ENCODE measurements around the gene SPOP. TPM values are rescaled to one million over a fixed set of nuclear protein-coding genes. Genes with fewer than 3 reads are reported as not detected.
A peak's percentile ranks its signal among the peaks of the same experiment; 100 is the strongest.

Gene SPOP
- total RNA-seq, 1 donor from 2014 or later, result 87.3 TPM

DNA sequence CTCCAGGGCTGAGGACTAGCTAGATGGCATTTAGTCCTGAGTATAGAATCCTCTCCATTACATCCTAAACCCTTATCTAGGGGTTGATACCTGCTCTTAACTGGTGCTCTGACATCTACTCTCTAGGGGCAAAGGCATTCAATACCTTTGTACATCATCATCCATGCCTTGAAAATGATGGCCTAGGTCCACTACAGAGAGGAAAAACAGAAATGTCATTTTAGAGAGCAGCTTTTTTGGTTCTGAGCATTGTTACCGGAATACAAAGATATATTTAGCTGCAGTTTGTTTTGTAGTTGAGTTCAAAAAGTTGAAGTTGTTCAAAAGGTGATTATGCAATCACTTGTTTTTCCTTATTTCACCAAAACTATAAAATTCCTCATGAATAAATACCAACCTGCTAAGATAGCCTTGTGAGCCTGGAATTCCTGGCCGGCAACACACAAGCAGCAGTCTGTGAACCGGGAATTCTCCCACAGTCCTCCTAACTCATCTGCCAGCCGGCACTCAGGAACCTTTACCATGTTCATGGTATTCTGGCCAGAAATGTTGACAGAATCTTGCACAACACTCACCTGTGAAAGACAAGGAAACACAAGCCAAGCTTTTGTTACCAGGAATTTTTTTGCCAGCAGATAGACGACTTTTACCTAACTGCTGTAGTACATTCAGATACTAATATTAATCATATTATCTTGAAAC lies 66.9 kb downstream of the SPOP start:
- Histone ChIP-seq H3K4me3 (no peak overlapping the region), H3K4me1 (peaks cover 18% of the 10 kb centered on the region), H3K27me3 (no peaks in the 10 kb centered on the region), H3K9me3 (no peaks in the 10 kb centered on the region), H3K27ac (peak overlapping the region; percentile 21), H3K36me3 (peaks cover 72% of the 10 kb centered on the region)
- intact Hi-C loops (cut with DNase I), result no loop called here
- no peak for DNase-seq
- peak; percentile 55 for ATAC-seq
- TF ChIP-seq CTCF (IDR thresholded peaks at IDR 0.05), result no peak

- no peak for TF ChIP-seq CTCF (IDR thresholded peaks at IDR 0.05)
- intact Hi-C loops (cut with DNase I), result no loop called here
- Histone ChIP-seq H3K27me3 (no peaks in the 10 kb centered on the region), H3K27ac (no peak overlapping the region), H3K36me3 (peaks cover 97% of the 10 kb centered on the region), H3K4me3 (no peak overlapping the region), H3K9me3 (no peaks in the 10 kb centered on the region), H3K4me1 (peaks cover 5% of the 10 kb centered on the region)
- no peak for DNase-seq
- ATAC-seq, result peak; percentile 37
Measured at GRCh38 chr17:49604314-49604869, 73.5 kb downstream of the SPOP start.

GRCh38 chr17:49603720-49604119 lies 74.2 kb downstream of the SPOP start:
- H3K27me3 ChIP-seq, result no peaks in the 10 kb centered on the region
- H3K9me3 ChIP-seq, result no peaks in the 10 kb centered on the region
- peaks cover 97% of the 10 kb centered on the region for H3K36me3 ChIP-seq
- peaks cover 7% of the 10 kb centered on the region for H3K4me1 ChIP-seq
- H3K4me3 ChIP-seq, result no peak overlapping the region
- no peak for DNase-seq
- no peak overlapping the region for H3K27ac ChIP-seq
- no peak for ATAC-seq
- TF ChIP-seq CTCF (IDR thresholded peaks at IDR 0.05), result no peak
- intact Hi-C loops (cut with DNase I), result no loop called here

GRCh38 chr17:49603238-49603637 lies 74.7 kb downstream of the SPOP start:
- Histone ChIP-seq H3K9me3 (no peaks in the 10 kb centered on the region), H3K36me3 (peaks cover 97% of the 10 kb centered on the region), H3K4me3 (no peak overlapping the region), H3K27ac (no peak overlapping the region), H3K4me1 (peaks cover 11% of the 10 kb centered on the region), H3K27me3 (no peaks in the 10 kb centered on the region)
- ATAC-seq (no peak), DNase-seq (no peak)
- intact Hi-C loops (cut with DNase I), result no loop called here
- no peak for TF ChIP-seq CTCF (IDR thresholded peaks at IDR 0.05)

GRCh38 chr17:49602783-49603182 lies 75.1 kb downstream of the SPOP start:
- Histone ChIP-seq H3K4me1 (peaks cover 15% of the 10 kb centered on the region), H3K9me3 (no peaks in the 10 kb centered on the region), H3K27ac (peak overlapping the region; percentile 31), H3K27me3 (no peaks in the 10 kb centered on the region), H3K4me3 (no peak overlapping the region), H3K36me3 (peaks cover 97% of the 10 kb centered on the region)
- intact Hi-C loops (cut with DNase I), result no loop called here
- TF ChIP-seq CTCF (IDR thresholded peaks at IDR 0.05), result no peak
- no peak for DNase-seq
- ATAC-seq, result no peak
